Stomach (tissue), 4 donors: Measurements from ENCODE around the gene BPIFB2.

Experiments used
- POLR2A ChIP-seq, 4 donors: fragments of 450-650 bp; IDR thresholded peaks; one replicate each; pipeline ENCODE4 v1.6.1; 2016; ENCODE audit warnings: antibody characterized with exemption in 4 of 4, control low read depth in 2 of 4, mild to moderate bottlenecking in 1 of 4, moderate library complexity in 1 of 4
- POLR2AphosphoS5 ChIP-seq, 3 donors: sonication (generic); formaldehyde crosslinking; IDR thresholded peaks; one replicate each; pipeline ENCODE4 v1.6.1; 2016; ENCODE audit warnings: antibody characterized with exemption in 3 of 3
- TF ChIP-seq, protein P1 (sequence below), 7 experiments: fragments of 450-650 bp in 4 of 7; fragments of 200-600 bp in 3 of 7; sonication (generic) in 3 of 7; IDR thresholded peaks; one replicate each; pipeline ENCODE4 v1.5.1; 2016 to 2019; ENCODE audit warnings: antibody characterized with exemption in 7 of 7, control low read depth in 2 of 7, mild to moderate bottlenecking in 1 of 7

DNA sequence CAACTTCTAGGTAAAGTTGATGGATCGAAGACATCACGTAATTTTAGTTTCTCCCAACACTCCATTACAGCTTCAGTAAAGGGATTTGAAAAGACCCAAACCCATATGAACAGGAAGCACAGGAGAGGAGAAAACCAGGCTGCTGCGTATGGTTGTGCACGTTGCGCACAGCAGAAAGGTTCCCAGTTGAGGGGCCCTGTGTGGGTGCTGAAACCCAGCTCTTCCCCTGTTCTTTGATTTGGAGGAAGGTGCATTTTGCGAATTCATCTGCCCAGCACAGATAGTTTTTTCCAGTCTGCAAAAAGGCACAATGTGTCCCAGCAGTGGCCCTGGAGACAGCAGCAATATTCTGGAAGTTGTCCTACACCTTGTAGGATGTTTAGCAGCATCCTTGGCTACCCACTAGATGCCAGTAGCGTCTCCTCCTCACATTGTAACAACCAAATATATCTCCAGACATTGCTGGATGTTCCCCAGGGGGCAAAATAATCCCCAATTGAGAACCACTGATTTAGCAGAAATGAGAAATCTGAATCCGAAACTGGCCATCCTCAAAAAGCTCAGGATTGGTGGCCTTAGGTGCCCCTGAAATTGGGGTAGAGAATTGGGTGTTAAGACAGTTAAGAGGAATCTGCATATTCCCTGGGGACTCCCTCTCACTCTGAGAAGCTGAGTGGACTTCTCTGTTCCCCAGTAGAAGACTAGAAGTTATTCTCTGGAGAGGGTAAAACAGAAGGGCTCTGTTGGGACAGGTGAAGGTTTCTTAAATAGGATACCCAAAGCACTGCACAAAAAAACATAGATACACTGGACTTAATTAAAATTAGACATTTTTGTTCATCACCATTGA lies 15.5 kb upstream of the BPIFB2 start:
- TF ChIP-seq, protein P1, sequence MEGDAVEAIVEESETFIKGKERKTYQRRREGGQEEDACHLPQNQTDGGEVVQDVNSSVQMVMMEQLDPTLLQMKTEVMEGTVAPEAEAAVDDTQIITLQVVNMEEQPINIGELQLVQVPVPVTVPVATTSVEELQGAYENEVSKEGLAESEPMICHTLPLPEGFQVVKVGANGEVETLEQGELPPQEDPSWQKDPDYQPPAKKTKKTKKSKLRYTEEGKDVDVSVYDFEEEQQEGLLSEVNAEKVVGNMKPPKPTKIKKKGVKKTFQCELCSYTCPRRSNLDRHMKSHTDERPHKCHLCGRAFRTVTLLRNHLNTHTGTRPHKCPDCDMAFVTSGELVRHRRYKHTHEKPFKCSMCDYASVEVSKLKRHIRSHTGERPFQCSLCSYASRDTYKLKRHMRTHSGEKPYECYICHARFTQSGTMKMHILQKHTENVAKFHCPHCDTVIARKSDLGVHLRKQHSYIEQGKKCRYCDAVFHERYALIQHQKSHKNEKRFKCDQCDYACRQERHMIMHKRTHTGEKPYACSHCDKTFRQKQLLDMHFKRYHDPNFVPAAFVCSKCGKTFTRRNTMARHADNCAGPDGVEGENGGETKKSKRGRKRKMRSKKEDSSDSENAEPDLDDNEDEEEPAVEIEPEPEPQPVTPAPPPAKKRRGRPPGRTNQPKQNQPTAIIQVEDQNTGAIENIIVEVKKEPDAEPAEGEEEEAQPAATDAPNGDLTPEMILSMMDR (IDR thresholded peaks at IDR 0.05) = no peak
- no peak for TF ChIP-seq POLR2A (IDR thresholded peaks at IDR 0.05)
- no peak for TF ChIP-seq POLR2AphosphoS5 (IDR thresholded peaks at IDR 0.05)
